22Rv1 (cell line): ENCODE measurements around the gene FOXP1.

Experiments
- CTCF ChIP-seq: fragments of 450-650 bp; IDR thresholded peaks from 2 replicates; pipeline ENCODE4 v1.5.1; 2017; ENCODE audit warnings: mild to moderate bottlenecking
- ZFX ChIP-seq: fragments of 450-650 bp; IDR thresholded peaks from 2 replicates; pipeline ENCODE4 v1.6.1; 2017; ENCODE audit warnings: antibody characterized with exemption, borderline replicate concordance

- TF ChIP-seq CTCF (no peak), ZFX (no peak)
Observed at GRCh38 chr3:71565976-71566375, 17.6 kb downstream of the FOXP1 start.
